Measurements from ENCODE around the gene STRBP.
"Not testable (repeated sequence)": the region's sequence is repeated elsewhere in the genome, so short reads cannot be mapped to it uniquely, and the experiment has no call there.

STRBP gene

GRCh38 chr9:123268465-123269259 is at the start of gene STRBP:
STRBP (minus strand) TSS chr9:123268586; CDS start chr9:123184134, 84,452 bp downstream.
- DNase-seq = peak; percentile 89 to 90

- DNase-seq = no peak
Observed at GRCh38 chr9:123316053-123316718, 47.8 kb upstream of the STRBP start.

- DNase-seq = no peak
Observed at GRCh38 chr9:123315635-123316034, 47.2 kb upstream of the STRBP start.

GRCh38 chr9:123314617-123315016 is 46.2 kb upstream of the STRBP start:
- no peak for DNase-seq

- no peak for DNase-seq
Observed at GRCh38 chr9:123312306-123312877, 44.0 kb upstream of the STRBP start.

- no peak for DNase-seq
Observed at GRCh38 chr9:123311250-123311752, 42.9 kb upstream of the STRBP start.

- DNase-seq = no peak
Observed at GRCh38 chr9:123310551-123311249, 42.3 kb upstream of the STRBP start.

GRCh38 chr9:123309611-123310010 is 41.2 kb upstream of the STRBP start:
- DNase-seq = no peak

GRCh38 chr9:123305879-123306278 is 37.5 kb upstream of the STRBP start:
- no peak for DNase-seq

GRCh38 chr9:123304340-123304691 is 35.9 kb upstream of the STRBP start:
- DNase-seq = no peak

- DNase-seq = no peak
Observed at GRCh38 chr9:123302348-123303214, 34.2 kb upstream of the STRBP start.

- not testable (repeated sequence) for DNase-seq
Observed at GRCh38 chr9:123301936-123302335, 33.5 kb upstream of the STRBP start.

GRCh38 chr9:123300554-123300953 is 32.2 kb upstream of the STRBP start:
- no peak for DNase-seq

- no peak for DNase-seq
Observed at GRCh38 chr9:123299558-123300126, 31.3 kb upstream of the STRBP start.

GRCh38 chr9:123296174-123296573 is 27.8 kb upstream of the STRBP start:
- DNase-seq = no peak

- no peak for DNase-seq
Observed at GRCh38 chr9:123291736-123292135, 23.4 kb upstream of the STRBP start.

- no peak for DNase-seq
Observed at GRCh38 chr9:123290764-123291163, 22.4 kb upstream of the STRBP start.

GRCh38 chr9:123287639-123288038 is 19.3 kb upstream of the STRBP start:
- DNase-seq = no peak

- no peak for DNase-seq
Observed at GRCh38 chr9:123286324-123286723, 17.9 kb upstream of the STRBP start.

GRCh38 chr9:123284656-123285055 is 16.3 kb upstream of the STRBP start:
- no peak for DNase-seq

GRCh38 chr9:123283455-123283854 is 15.1 kb upstream of the STRBP start:
- DNase-seq = no peak

- no peak for DNase-seq
Observed at GRCh38 chr9:123283048-123283408, 14.6 kb upstream of the STRBP start.
